SKM-1 (cell line): Measurements from ENCODE around the gene SPSB2.
A peak's percentile ranks its signal among the peaks of the same experiment; 100 is the strongest.
"Not testable (repeated sequence)": the region's sequence is repeated elsewhere in the genome, so short reads cannot be mapped to it uniquely, and the experiment has no call there.

ENCODE experiments used
- DNase-seq: peaks from one replicate; lab custom pipeline; 2025; ENCODE audit not compliant: unreplicated experiment; lab: John Stamatoyannopoulos, UW

Gene SPSB2

GRCh38 chr12:6873094-6874014 lies at the start of gene SPSB2:
SPSB2 (minus strand) TSS chr12:6873303; CDS start chr12:6872901, 402 bp downstream.
- peak; percentile 80 for DNase-seq

GRCh38 chr12:6921996-6922946 lies 49.2 kb upstream of the SPSB2 start:
- DNase-seq, result no peak

GRCh38 chr12:6921539-6921938 lies 48.4 kb upstream of the SPSB2 start:
- DNase-seq, result no peak

GRCh38 chr12:6919588-6919987 lies 46.5 kb upstream of the SPSB2 start:
- DNase-seq, result no peak

GRCh38 chr12:6917491-6918231 lies 44.6 kb upstream of the SPSB2 start:
- DNase-seq, result no peak

GRCh38 chr12:6916426-6917200 lies 43.5 kb upstream of the SPSB2 start:
- DNase-seq, result no peak

GRCh38 chr12:6915789-6916285 lies 42.7 kb upstream of the SPSB2 start:
- DNase-seq, result no peak

- no peak for DNase-seq
Observed at GRCh38 chr12:6914947-6915788, 42.1 kb upstream of the SPSB2 start.

- no peak for DNase-seq
Observed at GRCh38 chr12:6914246-6914946, 41.3 kb upstream of the SPSB2 start, which contains the start of gene ENO2. ENO2 (plus strand) TSS chr12:6914580; CDS start chr12:6915833, 1,253 bp downstream.

- no peak for DNase-seq
Observed at GRCh38 chr12:6912164-6912935, 39.2 kb upstream of the SPSB2 start.

GRCh38 chr12:6909421-6910145 lies 36.5 kb upstream of the SPSB2 start:
- DNase-seq, result no peak

GRCh38 chr12:6908141-6908540 lies 35.0 kb upstream of the SPSB2 start:
- not testable (repeated sequence) for DNase-seq

GRCh38 chr12:6905414-6906040 lies 32.4 kb upstream of the SPSB2 start:
- no peak for DNase-seq

GRCh38 chr12:6904280-6905276 lies 31.5 kb upstream of the SPSB2 start, which contains the start of gene LRRC23:
LRRC23 (plus strand) TSS chr12:6904822; CDS start chr12:6905634, 812 bp downstream.
- peak; percentile 62 for DNase-seq

- no peak for DNase-seq
Observed at GRCh38 chr12:6903722-6904121, 30.6 kb upstream of the SPSB2 start.
